ENCODE data around the gene MIEN1. TPM values are rescaled to one million over a fixed set of nuclear protein-coding genes. Genes with fewer than 3 reads are reported as not detected.

Gene MIEN1
- total RNA-seq, 1 donor from 2014 or later: 46.4 TPM

DNA sequence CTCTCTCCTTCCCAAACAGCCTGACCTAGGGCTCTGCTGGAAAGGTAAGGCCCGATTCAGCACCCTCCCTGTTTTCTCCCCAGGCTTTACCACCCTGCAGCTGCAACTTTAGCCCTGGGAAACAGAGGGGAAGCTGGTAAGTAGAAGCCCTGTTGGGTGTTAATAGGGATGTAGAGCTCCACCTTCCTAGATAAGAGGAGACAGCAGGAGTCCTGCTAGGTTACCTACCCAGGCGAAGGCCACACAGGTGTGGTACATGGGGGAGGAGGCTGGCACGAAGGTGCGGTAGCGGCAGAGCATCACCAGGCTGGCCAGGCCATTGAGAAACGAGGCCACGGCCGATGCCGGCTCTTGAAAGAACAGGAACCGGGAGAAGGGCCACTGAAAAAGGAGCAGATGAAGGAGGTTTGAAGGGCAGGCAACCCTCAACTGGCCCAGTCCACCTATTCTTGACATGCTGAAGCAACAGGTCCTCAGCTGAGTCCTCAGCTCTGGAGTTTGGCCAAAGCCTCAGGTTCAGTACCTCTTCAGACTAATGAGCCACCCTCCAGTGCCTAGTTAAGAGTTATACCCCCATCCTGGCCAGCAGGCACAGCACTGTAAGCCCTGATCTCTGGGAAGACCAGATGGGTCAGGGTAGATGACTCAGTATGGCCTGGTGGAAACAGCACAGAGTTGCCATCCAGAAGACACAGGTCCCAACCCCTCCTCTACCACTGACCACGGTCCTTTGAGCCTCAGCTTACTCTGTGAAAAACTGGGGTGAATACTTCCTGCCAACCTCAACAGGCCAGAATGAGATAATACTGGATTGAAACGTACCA, 45.8 kb downstream of the MIEN1 start:
- intact Hi-C loops (cut with DNase I): no loop called here
- no peak overlapping the region for H3K4me3 ChIP-seq
- peak in 1 of 2 donors; percentile 20 for ATAC-seq
- H3K27ac ChIP-seq: no peak overlapping the region
- TF ChIP-seq CTCF (IDR thresholded peaks at IDR 0.05): no peak
- no peak for DNase-seq
- no peaks in the 10 kb centered on the region for H3K9me3 ChIP-seq
- H3K4me1 ChIP-seq: peaks cover 25% of the 10 kb centered on the region
- peaks cover 20% of the 10 kb centered on the region for H3K36me3 ChIP-seq
- no peaks in the 10 kb centered on the region for H3K27me3 ChIP-seq (ENCODE audit: low read depth)

GRCh38 chr17:39683295-39683939, 46.9 kb downstream of the MIEN1 start:
- ATAC-seq: no peak
- H3K27ac ChIP-seq: no peak overlapping the region
- H3K4me3 ChIP-seq: no peak overlapping the region
- no peak for TF ChIP-seq CTCF (IDR thresholded peaks at IDR 0.05)
- peaks cover 20% of the 10 kb centered on the region for H3K4me1 ChIP-seq
- no peaks in the 10 kb centered on the region for H3K27me3 ChIP-seq (ENCODE audit: low read depth)
- no peaks in the 10 kb centered on the region for H3K9me3 ChIP-seq
- intact Hi-C loops (cut with DNase I): no loop called here
- no peak for DNase-seq
- H3K36me3 ChIP-seq: peaks cover 23% of the 10 kb centered on the region

DNA sequence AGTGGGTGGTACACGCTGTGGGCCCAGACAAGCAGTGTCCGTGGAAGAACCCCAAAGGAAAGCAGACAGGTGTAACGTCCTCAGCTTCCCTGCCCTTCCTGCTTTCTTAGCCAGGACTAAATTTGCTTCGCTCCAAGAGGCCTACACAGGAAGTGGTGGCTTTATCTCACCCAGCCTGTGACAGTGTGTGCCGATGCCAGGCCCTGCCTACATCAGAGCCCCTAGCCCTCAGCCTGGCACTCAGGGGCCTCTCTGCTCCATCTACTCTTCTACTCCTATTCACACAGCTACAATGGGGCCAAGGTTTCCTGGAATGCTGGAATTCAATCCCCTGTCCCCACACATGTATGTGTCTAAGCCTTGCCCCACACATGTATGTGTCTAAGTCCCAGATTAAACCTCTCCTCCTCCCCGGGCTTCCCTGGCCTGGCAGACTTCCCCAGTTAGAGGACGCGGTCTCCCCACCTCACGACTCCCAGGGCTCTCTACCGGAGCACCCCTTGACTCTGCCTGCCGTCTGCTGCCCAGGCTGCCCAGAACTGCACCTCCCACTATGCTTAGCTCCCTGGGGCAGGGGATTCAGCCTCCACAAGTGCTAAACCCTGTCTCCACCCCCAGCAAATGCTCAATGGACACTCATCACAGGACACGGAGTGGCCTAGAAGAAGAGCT, 50.7 kb downstream of the MIEN1 start:
- intact Hi-C loops (cut with DNase I): no loop called here
- no peak for ATAC-seq
- Histone ChIP-seq H3K27me3 (ENCODE audit: low read depth) (no peaks in the 10 kb centered on the region), H3K36me3 (peaks cover 23% of the 10 kb centered on the region), H3K9me3 (no peaks in the 10 kb centered on the region), H3K27ac (peak overlapping the region; percentile 46), H3K4me1 (peaks cover 46% of the 10 kb centered on the region), H3K4me3 (no peak overlapping the region)
- no peak for TF ChIP-seq CTCF (IDR thresholded peaks at IDR 0.05)
- no peak for DNase-seq

Small RNA genes within 50 kb of the gene (microRNA-seq; reads per million reads assigned to microRNA genes)
- gene MIR4728 (ENCODE audit: borderline number of aligned reads): not detected

Other genes with a start within 250 kb of the MIEN1 start
- not detected for gene NEUROD2, start 122.6 kb downstream of the MIEN1 start, total RNA-seq
- 23.9 TPM for gene PPP1R1B, start 103.6 kb downstream of the MIEN1 start, total RNA-seq
- gene STARD3, start 93.4 kb downstream of the MIEN1 start, total RNA-seq: 76.6 TPM
- 3.7 TPM for gene TCAP, start 65.2 kb downstream of the MIEN1 start, total RNA-seq
- 3.9 TPM for gene PNMT, start 62.1 kb downstream of the MIEN1 start, total RNA-seq
- 20.7 TPM for gene PGAP3, start 42.5 kb downstream of the MIEN1 start, total RNA-seq
- 96.1 TPM for gene ERBB2, start 30.5 kb downstream of the MIEN1 start, total RNA-seq
- 34.5 TPM for gene GRB7, start 7.4 kb upstream of the MIEN1 start, total RNA-seq
- 7.1 TPM for gene IKZF3, start 133.8 kb upstream of the MIEN1 start, total RNA-seq
- gene ZPBP2, start 137.7 kb upstream of the MIEN1 start, total RNA-seq: not detected
- gene GSDMB, start 188.1 kb upstream of the MIEN1 start, total RNA-seq: 11.1 TPM
- gene ORMDL3, start 197.1 kb upstream of the MIEN1 start, total RNA-seq: 61.3 TPM
- not detected for gene LRRC3C, start 197.2 kb upstream of the MIEN1 start, total RNA-seq
- gene GSDMA, start 232.5 kb upstream of the MIEN1 start, total RNA-seq: 0.62 TPM

Data from lower lobe of right lung (tissue), 2 donors.